Upper lobe of left lung (tissue), 4 donors: ENCODE data around the gene WDR49.

ENCODE experiments used
- CTCF ChIP-seq, 6 experiments: fragments of 450-650 bp in 4 of 6; fragments of 200-600 bp in 2 of 6; sonication (generic) in 2 of 6; IDR thresholded peaks; one replicate each; pipeline ENCODE4 v1.5.1; 2016 to 2019; ENCODE audit warnings: antibody characterized with exemption in 6 of 6
- EP300 ChIP-seq, 4 donors: sonication (generic); formaldehyde crosslinking; IDR thresholded peaks; one replicate each; pipeline ENCODE4 v1.5.1; 2017; ENCODE audit warnings: antibody characterized with exemption in 4 of 4, control low read depth in 2 of 4
- POLR2A ChIP-seq, 4 donors: fragments of 450-650 bp; IDR thresholded peaks; one replicate each; pipeline ENCODE4 v1.5.1; 2016 to 2017; ENCODE audit warnings: antibody characterized with exemption in 4 of 4, mild to moderate bottlenecking in 2 of 4
- POLR2AphosphoS5 ChIP-seq, 2 donors: sonication (generic); formaldehyde crosslinking; IDR thresholded peaks; one replicate each; pipeline ENCODE4 v1.5.1; 2017; ENCODE audit warnings: antibody characterized with exemption in 2 of 2

GRCh38 chr3:167568634-167569033 lies 85.1 kb downstream of the WDR49 start:
- TF ChIP-seq CTCF (IDR thresholded peaks at IDR 0.05), result no peak
- TF ChIP-seq POLR2AphosphoS5 (IDR thresholded peaks at IDR 0.05), result no peak
- TF ChIP-seq POLR2A (IDR thresholded peaks at IDR 0.05), result no peak
- TF ChIP-seq EP300 (IDR thresholded peaks at IDR 0.05), result no peak
